AG20443 (cell line): Measurements from ENCODE around the gene POLR1G.

Experiments used
- DNase-seq: peaks from one replicate; pipeline ENCODE4 v3.0.0; 2012; ENCODE audit warnings: low spot score, mixed read lengths

Gene POLR1G

DNA sequence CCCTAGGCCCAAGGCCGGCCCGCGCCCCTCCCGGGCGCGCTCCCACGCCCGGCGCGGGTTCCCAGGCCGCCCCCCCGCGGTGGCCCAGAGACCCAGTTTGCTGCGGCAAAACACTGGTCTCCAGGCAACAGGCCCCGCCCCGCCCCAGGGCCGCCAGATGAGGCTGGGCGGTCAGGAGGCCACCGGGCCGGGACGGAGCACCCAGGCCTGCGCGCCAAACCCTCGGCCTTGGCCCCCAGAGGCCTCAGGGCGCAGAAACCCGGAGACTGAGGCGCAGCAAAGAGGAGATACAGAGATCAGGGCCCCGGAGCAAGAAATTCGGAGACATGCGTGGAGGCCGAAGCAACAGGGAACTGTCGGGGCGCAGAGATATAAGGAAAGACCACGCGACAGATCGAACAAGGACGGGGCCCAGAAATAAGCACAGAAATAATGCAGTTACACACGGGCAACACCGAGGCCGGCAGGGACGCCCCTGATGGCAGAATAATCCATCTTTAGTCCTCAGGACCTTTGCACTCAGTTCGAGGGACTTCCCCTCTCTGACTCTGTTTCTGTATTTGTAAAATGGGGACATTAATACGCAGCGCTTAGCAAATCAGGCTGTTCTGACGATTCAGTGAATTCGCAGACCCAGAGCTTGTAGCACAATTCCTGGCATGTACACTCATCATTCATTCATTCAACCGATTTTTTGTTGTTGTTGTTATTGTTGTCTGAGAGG lies 38.0 kb downstream of the POLR1G start:
- peak; percentile 91 for DNase-seq

DNA sequence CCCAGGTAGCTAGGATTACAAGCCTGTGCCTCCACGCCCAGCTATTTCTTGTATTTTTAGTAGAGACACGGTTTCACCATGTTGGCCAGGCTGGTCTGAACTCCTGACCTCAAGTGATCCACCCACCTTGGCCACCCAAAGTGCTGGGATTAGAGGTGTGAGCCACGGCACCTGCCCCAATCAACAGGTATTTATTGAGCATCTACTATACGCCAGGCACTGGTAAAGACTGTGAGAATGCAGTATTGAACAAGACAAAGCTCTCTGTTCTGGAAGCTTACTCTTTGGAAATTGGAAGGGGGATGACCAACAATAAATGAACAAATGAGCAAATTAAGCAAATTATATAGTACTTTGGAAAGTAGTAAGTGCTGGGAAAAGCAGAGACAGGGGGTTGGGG lies 38.7 kb downstream of the POLR1G start:
- DNase-seq = no peak

GRCh38 chr19:45446295-45446694 lies 39.9 kb downstream of the POLR1G start:
- DNase-seq = no peak

DNA sequence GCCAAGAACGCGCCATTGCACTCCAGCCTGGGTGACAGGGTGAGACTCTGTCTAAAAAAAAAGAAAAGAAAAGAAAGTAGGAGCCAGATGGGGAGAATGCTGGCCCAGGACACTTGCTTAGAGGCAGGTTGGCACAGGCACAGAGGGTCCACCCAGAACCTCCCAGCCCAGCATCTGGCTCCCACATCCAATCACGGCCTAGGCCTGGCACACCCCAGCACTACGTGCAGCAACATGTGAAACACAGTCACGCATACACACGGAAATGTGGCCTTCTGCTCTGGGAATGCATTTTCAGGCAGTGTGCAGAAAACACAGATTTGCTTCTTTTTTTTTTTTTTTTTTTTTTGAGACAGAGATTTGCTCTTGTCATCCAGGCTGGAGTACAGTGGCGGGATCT lies 40.5 kb downstream of the POLR1G start:
- DNase-seq = peak; percentile 44

DNA sequence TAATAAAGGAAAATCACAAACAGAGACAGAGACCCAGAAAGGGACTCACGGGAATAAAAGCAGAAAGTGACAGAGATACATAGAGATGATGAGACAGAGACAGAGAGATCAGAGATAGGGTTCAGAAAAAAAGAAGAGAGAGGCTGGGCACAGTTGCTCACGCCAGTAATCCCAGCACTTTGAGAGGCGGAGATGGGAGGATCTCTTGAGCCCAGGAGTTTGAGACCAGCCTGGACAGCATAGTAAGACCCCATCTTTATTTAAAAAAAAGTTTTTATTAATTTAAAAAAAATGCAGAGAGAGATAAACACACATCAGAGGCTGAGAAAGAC lies 41.9 kb downstream of the POLR1G start:
- DNase-seq = no peak

- no peak for DNase-seq
Measured at GRCh38 chr19:45448887-45449299, 42.4 kb downstream of the POLR1G start.

GRCh38 chr19:45450012-45450333 lies 43.5 kb downstream of the POLR1G start:
- DNase-seq = no peak

DNA sequence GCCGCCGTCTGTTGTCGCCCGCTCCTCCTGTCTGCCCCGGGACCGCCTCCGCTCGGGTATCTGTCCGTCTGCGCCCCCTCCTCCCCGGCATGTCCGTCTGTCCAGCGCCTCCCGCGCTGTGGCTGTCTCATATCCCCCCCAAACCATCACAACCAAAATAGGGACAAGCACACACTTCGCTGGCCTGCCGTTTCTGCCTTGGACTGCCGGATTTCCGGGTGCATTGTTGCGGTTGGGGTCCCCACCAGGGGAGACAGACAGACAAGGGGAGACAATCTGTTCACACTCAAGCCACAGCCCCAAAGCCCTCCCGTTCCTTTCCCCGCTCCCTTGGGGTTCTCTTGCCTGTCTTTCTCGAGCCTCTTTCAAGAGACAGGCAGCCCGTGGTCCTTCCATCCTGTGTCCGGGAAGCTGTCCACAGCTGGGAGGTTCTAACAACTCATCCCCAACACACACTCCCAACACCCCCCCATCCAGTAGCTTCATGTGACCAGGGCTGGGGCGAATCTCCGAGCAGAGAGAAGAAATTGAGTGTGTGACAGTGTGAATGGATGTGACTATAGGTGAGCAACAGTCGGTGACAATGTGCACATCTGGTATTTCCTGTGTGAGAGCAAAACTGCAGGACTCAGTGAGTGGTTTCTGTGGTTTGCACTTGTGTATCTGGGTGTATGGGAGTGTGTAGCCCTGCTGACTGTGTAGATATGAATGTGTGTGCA lies 44.8 kb downstream of the POLR1G start:
- peak; percentile 42 for DNase-seq

- DNase-seq = no peak
Measured at GRCh38 chr19:45451850-45452387, 45.5 kb downstream of the POLR1G start.

DNA sequence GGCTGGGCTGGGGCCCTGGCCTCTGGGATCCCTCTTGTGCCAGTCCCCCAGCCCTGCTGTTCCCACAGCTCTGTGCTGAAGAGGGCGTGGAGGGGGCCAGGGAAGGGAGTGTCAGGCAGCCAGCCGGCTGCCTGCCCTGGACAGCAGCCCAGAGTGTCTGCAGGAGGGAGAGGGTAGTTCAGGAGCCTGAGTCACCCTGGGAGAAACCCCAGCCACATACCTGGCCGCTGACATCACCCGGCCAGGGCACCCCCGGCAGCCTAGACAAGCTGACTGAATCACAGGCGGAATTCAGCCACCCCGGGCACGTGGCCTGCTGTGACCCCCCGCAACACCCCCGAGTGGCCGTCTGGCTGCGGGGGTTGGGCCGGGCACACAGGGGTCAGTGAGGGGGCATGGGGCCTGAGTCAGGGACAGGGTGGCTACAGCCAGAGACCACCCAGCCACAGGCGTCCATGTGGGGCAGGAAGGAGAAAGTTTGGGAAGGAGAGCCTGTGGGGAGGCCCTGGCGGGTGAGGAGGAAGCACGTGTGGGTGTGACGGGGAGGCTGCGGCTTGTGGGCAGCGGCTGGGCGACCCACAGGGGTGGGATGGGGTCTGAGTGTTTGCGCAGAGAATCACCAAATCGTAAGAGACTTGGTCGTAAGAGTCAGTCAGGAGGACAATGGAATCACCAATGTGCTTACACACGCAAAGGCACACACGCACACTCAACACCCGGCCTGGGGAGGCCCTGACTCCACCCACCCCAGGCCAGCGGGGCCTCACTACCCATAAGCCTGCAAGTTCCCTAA lies 49.5 kb downstream of the POLR1G start:
- peak; percentile 93 for DNase-seq

DNA sequence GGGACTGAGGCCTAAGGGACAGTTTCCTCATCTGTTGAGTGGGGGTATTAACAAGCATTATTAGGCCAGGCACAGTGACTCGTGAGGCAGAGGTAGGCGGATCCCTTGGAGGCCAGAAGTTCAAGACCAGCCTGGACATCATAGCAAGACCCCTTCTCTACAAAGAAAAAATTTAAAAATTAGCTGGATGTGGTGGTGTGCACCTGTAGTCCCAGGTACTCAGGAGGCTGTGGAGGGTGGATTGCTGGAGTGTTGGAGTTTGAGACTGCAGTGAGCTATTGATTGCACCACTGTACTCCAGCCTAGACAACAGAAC lies 50.0 kb downstream of the POLR1G start:
- DNase-seq = no peak

DNA sequence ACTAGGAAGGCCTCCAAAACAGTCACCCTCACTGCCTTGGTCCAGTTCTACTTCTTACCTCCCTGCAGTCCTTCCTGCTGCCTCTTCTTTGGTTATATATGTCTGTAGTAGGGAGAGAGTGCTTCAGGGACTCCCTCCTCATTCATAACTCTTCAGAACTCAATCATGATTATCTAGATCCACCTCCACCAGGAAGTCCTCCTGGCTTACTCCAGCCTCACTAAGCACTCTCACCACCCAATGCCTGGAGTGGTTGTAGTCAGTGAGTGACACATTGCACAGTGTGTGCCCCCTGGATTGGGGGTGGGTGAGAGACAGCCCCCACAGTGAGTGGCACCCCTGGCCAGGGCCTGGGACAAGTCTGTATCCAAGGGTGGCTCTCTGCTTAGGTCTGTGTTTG lies 51.3 kb downstream of the POLR1G start:
- DNase-seq = no peak
